ENCODE results near the gene CPNE6.

DNA sequence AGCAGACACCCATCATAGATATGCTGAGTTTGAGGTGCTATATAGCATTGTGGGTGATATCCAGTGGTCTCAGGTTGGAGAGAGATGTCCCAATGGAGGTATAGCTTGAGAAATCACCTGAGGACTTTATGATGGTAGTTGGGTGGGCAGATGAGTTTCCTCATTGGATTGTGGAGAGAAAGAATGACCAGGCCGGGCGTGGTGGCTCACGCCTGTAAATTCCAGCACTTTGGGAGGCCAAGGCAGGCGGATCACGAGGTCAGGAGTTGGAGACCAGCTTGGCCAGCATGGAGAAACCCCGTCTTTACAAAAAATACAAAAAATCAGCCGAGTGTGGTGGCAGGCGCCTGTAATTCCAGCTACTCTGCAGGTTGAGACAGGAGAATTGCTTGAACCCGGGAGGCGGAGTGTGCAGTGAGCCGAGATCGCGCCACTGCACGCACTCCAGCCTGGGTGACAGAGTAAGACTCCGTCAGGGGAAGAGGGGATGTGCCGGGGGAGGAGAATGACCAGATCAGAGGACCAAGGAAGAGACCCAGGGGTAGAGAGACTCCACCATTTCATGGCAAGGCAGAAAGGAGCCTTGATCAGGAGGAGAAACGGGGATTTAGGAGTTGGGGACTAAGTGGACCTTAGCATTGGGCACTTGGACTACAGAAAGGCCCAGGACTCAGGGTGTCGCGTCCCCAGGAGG, 22.0 kb downstream of the CPNE6 start:
- TF ChIP-seq POLR2A (IDR thresholded peaks at IDR 0.05; ENCODE audit: low read depth, low read length), result no peak
- TF ChIP-seq POLR2AphosphoS5 (IDR thresholded peaks at IDR 0.05; ENCODE audit: low read depth, low read length), result no peak
- no peak for TF ChIP-seq TAF1 (IDR thresholded peaks at IDR 0.05; ENCODE audit: low read depth, low read length)
